Measurements from ENCODE around the gene TTC23L. TPM values are rescaled to one million over a fixed set of nuclear protein-coding genes. Genes with fewer than 3 reads are reported as not detected.

TTC23L gene
- total and polyA plus RNA-seq, 4 donors, result 0.51 to 4.4 (median 1.1) TPM

DNA sequence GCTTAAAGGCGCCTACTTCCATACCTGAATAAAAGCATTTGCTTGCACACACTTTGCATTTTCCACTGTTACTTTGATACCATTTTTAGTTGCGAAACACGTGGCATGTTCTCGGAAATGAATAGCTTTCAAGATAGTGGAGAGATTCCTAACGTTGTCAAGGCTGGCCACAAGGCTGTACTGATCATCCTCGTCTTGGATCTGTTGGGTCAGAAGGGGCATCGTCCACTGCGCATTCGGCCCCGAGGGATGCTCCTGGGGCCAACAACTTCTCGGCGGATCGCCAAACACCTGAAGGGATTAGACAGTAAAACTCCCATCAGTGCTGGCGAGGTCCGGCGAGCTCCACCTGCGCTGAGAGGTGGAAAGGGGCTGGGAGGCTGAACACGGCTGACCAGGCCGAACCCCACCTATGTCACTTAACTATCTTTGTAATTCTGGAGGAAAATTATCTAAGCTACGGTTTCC, 75.7 kb downstream of the TTC23L start:
- ATAC-seq (ENCODE audit: insufficient read depth, low FRiP score), result peak; percentile 1
- Histone ChIP-seq H3K27me3 (ENCODE audit: control insufficient read depth in 3 of 3, insufficient read depth in 3 of 3, low read length in 2 of 3) (no peaks in the 10 kb centered on the region), H3K9ac (ENCODE audit: insufficient read depth in 1 of 2, low read length in 2 of 2) (peak overlapping the region; percentile 71 to 93), H3K4me3 (peak overlapping the region; percentile 76), H3K4me1 (ENCODE audit: control insufficient read depth in 5 of 5, insufficient read depth in 5 of 5, low read length in 5 of 5) (peaks cover 0 to 20% (median 15%) of the 10 kb centered on the region in 5 donors), H3K27ac (ENCODE audit: low read depth in 1 of 2, low read length in 1 of 2) (peak overlapping the region; percentile 88 to 94), H3K36me3 (ENCODE audit: control insufficient read depth in 4 of 4, insufficient read depth in 4 of 4, low read length in 4 of 4) (peaks cover 4 to 20% (median 12%) of the 10 kb centered on the region in 4 donors), H3K9me3 (ENCODE audit: control insufficient read depth in 4 of 4, insufficient read depth in 3 of 4, low read length in 3 of 4) (no peaks in the 10 kb centered on the region)
- peak in 2 of 3 donors; percentile 9 to 22 for DNase-seq
- WGBS, 2 donors, result 2 to 3% methylated on average over 20 of the region's 20 CpGs
- TF ChIP-seq CTCF (IDR thresholded peaks at IDR 0.05; ENCODE audit: control extremely low read depth, extremely low read depth), result no peak

DNA sequence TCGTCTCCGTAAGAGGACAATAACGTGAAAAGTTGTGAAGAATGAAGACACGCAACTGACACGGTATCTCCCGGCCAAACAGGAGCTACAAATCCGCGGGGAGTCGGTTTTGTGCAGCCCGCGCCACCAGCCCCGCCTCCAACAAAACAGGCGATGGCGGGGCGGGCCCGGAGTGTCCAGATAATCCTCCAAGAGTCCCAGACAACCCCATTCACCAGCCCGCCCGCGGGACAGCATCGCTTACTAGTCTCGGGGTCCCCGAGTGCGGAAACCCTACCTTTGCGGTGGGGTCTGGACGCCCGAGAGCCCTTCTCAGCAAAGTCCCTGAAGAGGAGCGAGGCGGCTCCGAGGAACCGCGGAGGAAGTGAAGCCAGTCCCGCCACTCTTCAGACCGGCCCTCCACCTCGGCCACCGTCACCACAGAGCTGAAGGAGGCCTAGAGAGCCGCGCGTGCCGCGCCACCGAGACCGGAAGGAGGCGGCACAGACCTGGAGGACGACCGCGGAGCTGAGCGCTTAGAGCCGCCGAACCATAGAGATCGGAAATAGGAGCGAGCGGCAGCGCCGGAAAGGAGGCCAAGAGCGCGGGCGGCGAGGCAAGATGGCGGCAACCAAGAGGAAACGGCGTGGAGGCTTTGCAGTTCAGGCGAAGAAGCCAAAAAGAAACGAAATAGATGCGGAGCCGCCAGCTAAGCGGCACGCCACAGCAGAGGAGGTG, 76.3 kb downstream of the TTC23L start, which contains the start of the genes BRIX1 and RAD1:
Gene BRIX1, plus strand, starts transcription at position 573 of the 717 bp plus-strand sequence. Its CDS starts 28 bp downstream, at position 601.
Gene RAD1, minus strand, starts transcription at position 366 of the 717 bp plus-strand sequence. CDS start 612 bp downstream, outside the sequence.
- peak; percentile 100 for ATAC-seq (ENCODE audit: insufficient read depth, low FRiP score)
- Histone ChIP-seq H3K4me1 (ENCODE audit: control insufficient read depth in 5 of 5, insufficient read depth in 5 of 5, low read length in 5 of 5) (peaks cover 0 to 20% (median 15%) of the 10 kb centered on the region in 5 donors), H3K4me3 (peak within 1 kb of the TSS; percentile 94), H3K36me3 (ENCODE audit: control insufficient read depth in 4 of 4, insufficient read depth in 4 of 4, low read length in 4 of 4) (peaks cover 3 to 15% (median 10%) of the 10 kb centered on the region in 4 donors), H3K27ac (ENCODE audit: low read depth in 1 of 2, low read length in 1 of 2) (peak within 1 kb of the TSS; percentile 88 to 94), H3K9ac (ENCODE audit: insufficient read depth in 1 of 2, low read length in 2 of 2) (peak within 1 kb of the TSS; percentile 71 to 93), H3K27me3 (ENCODE audit: control insufficient read depth in 3 of 3, insufficient read depth in 3 of 3, low read length in 2 of 3) (no peaks in the 10 kb centered on the region), H3K9me3 (ENCODE audit: control insufficient read depth in 4 of 4, insufficient read depth in 3 of 4, low read length in 3 of 4) (no peaks in the 10 kb centered on the region)
- TF ChIP-seq CTCF (IDR thresholded peaks at IDR 0.05; ENCODE audit: control extremely low read depth, extremely low read depth), result no peak
- peak; percentile 97 to 99 (median 97) for DNase-seq
- 0% methylated on average over 66 to 67 of the region's 67 CpGs for WGBS, 2 donors

- Histone ChIP-seq H3K4me1 (ENCODE audit: control insufficient read depth in 5 of 5, insufficient read depth in 5 of 5, low read length in 5 of 5) (peaks cover 0 to 20% (median 15%) of the 10 kb centered on the region in 5 donors), H3K27ac (ENCODE audit: low read depth in 1 of 2, low read length in 1 of 2) (peak overlapping the region; percentile 68 to 94), H3K9me3 (ENCODE audit: control insufficient read depth in 4 of 4, insufficient read depth in 3 of 4, low read length in 3 of 4) (no peaks in the 10 kb centered on the region), H3K4me3 (peak overlapping the region; percentile 94), H3K9ac (ENCODE audit: insufficient read depth in 1 of 2, low read length in 2 of 2) (peak overlapping the region; percentile 71 to 89), H3K27me3 (ENCODE audit: control insufficient read depth in 3 of 3, insufficient read depth in 3 of 3, low read length in 2 of 3) (no peaks in the 10 kb centered on the region), H3K36me3 (ENCODE audit: control insufficient read depth in 4 of 4, insufficient read depth in 4 of 4, low read length in 4 of 4) (peaks cover 4 to 17% (median 12%) of the 10 kb centered on the region in 4 donors)
- DNase-seq (no peak), ATAC-seq (ENCODE audit: insufficient read depth, low FRiP score) (no peak)
- WGBS, 2 donors, result 0% methylated on average over 20 of the region's 20 CpGs
- no peak for TF ChIP-seq CTCF (IDR thresholded peaks at IDR 0.05; ENCODE audit: control extremely low read depth, extremely low read depth)
Measured at GRCh38 chr5:34915856-34916192, 76.9 kb downstream of the TTC23L start.
